Ascending aorta (tissue), 2 donors: Measurements from ENCODE around the gene CYP46A1. TPM values are rescaled to one million over a fixed set of nuclear protein-coding genes. Genes with fewer than 3 reads are reported as not detected.

Experiments used
- DNase-seq, 2 donors: peaks; one replicate each; pipeline ENCODE4 v3.0.0-alpha.2; 2019; ENCODE audit warnings: low spot score in 2 of 2
- H3K27ac ChIP-seq, 2 donors: fragments of 200-600 bp; sonication (generic); one replicate each; pipeline ENCODE4 v1.5.1; 2016 to 2017; ENCODE audit warnings: mild to moderate bottlenecking in 1 of 2
- H3K27me3 ChIP-seq: fragments of 200-600 bp; sonication (generic); one replicate; pipeline ENCODE4 v1.5.1; 2017
- H3K36me3 ChIP-seq, 2 donors: fragments of 200-600 bp; sonication (generic); one replicate each; pipeline ENCODE4 v1.5.1; 2016
- H3K4me1 ChIP-seq, 2 donors: fragments of 200-600 bp; sonication (generic); one replicate each; pipeline ENCODE4 v1.5.1; 2016 to 2017; ENCODE audit warnings: mild to moderate bottlenecking in 1 of 2
- H3K4me3 ChIP-seq, 2 donors: fragments of 200-600 bp; sonication (generic); one replicate each; pipeline ENCODE4 v1.5.1; 2016 to 2017; ENCODE audit warnings: mild to moderate bottlenecking in 1 of 2
- H3K9me3 ChIP-seq, 2 donors: fragments of 200-600 bp; sonication (generic); one replicate each; pipeline ENCODE4 v1.5.1; 2016
- intact Hi-C: fragments of 100-400 bp; cut with DNase I; formaldehyde crosslinking; loops from one replicate; pipeline ENCODE4 v1.15.1; 2023
- total RNA-seq: library from RNA; depleted of rRNA; stranded (reverse); fragments of >200 nt; gene quantifications from one replicate; pipeline ENCODE4 v1.1.0, GENCODE V29; 2016
- TF ChIP-seq, protein P1 (sequence below), 3 experiments: fragments of 200-600 bp in 2 of 3; fragments of 450-650 bp in 1 of 3; sonication (generic) in 2 of 3; IDR thresholded peaks; one replicate each; pipeline ENCODE4 v1.5.1; 2016 to 2019; ENCODE audit warnings: antibody characterized with exemption in 3 of 3, mild to moderate bottlenecking in 1 of 3, moderate library complexity in 1 of 3

CYP46A1 gene
- total RNA-seq, 1 donor from 2014 or later, result not detected

DNA sequence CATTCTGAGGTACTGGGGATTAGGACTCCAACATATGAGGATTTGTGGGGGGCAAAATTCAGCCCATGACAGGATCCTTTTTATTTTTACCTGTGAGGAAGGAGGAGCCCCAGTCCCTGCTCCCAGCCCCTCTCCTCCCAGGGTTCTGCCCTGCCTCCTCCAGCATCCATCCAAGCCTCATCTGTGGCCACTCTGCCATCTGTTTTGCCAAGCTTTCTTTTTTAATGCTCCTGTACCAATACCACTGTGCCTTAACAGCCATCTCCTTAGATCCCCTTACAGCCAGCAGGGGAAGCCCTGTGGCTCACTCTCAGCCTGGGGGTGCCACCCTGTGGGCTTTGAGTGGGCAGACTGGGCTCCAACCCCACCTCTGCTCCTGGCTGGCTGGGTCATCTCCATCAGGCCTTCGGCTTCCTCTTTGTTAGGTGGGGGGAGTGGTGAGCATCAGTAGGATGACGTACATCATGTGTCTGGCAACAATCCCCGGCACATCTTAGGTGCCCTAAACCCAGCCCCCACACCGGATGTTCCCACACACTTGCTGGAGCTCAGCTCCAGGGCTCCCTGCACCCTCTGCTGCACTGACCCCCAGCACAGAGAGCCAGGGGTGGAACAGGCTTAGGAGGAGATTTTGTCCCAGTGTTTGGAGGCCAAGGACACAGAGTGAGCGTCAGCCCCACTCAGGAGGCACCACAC, 40.2 kb downstream of the CYP46A1 start:
- H3K27me3 ChIP-seq, result no peaks in the 10 kb centered on the region
- H3K9me3 ChIP-seq, result no peaks in the 10 kb centered on the region
- no peaks in the 10 kb centered on the region for H3K36me3 ChIP-seq
- DNase-seq, result no peak
- intact Hi-C loops, result no loop called here
- no peak overlapping the region for H3K27ac ChIP-seq
- TF ChIP-seq, protein P1, sequence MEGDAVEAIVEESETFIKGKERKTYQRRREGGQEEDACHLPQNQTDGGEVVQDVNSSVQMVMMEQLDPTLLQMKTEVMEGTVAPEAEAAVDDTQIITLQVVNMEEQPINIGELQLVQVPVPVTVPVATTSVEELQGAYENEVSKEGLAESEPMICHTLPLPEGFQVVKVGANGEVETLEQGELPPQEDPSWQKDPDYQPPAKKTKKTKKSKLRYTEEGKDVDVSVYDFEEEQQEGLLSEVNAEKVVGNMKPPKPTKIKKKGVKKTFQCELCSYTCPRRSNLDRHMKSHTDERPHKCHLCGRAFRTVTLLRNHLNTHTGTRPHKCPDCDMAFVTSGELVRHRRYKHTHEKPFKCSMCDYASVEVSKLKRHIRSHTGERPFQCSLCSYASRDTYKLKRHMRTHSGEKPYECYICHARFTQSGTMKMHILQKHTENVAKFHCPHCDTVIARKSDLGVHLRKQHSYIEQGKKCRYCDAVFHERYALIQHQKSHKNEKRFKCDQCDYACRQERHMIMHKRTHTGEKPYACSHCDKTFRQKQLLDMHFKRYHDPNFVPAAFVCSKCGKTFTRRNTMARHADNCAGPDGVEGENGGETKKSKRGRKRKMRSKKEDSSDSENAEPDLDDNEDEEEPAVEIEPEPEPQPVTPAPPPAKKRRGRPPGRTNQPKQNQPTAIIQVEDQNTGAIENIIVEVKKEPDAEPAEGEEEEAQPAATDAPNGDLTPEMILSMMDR (IDR thresholded peaks at IDR 0.05), result no peak
- no peaks in the 10 kb centered on the region for H3K4me1 ChIP-seq
- no peak overlapping the region for H3K4me3 ChIP-seq

GRCh38 chr14:99724939-99725773, 41.1 kb downstream of the CYP46A1 start:
- H3K4me1 ChIP-seq, result no peaks in the 10 kb centered on the region
- H3K9me3 ChIP-seq, result no peaks in the 10 kb centered on the region
- no peaks in the 10 kb centered on the region for H3K27me3 ChIP-seq
- intact Hi-C loops, result no loop called here
- peak in 1 of 2 donors; percentile 58 for DNase-seq
- TF ChIP-seq, protein P1 (IDR thresholded peaks at IDR 0.05), result no peak
- no peak overlapping the region for H3K4me3 ChIP-seq
- H3K36me3 ChIP-seq, result no peaks in the 10 kb centered on the region
- H3K27ac ChIP-seq, result no peak overlapping the region

- H3K27ac ChIP-seq, result no peak overlapping the region
- intact Hi-C loops, result no loop called here
- H3K9me3 ChIP-seq, result no peaks in the 10 kb centered on the region
- DNase-seq, result peak in 1 of 2 donors; percentile 52
- no peaks in the 10 kb centered on the region for H3K27me3 ChIP-seq
- TF ChIP-seq, protein P1 (IDR thresholded peaks at IDR 0.05), result no peak
- H3K4me1 ChIP-seq, result peaks cover 3 to 6% of the 10 kb centered on the region in 2 donors
- H3K36me3 ChIP-seq, result no peaks in the 10 kb centered on the region
- H3K4me3 ChIP-seq, result no peak overlapping the region
Observed at GRCh38 chr14:99725774-99726537, 41.9 kb downstream of the CYP46A1 start.

DNA sequence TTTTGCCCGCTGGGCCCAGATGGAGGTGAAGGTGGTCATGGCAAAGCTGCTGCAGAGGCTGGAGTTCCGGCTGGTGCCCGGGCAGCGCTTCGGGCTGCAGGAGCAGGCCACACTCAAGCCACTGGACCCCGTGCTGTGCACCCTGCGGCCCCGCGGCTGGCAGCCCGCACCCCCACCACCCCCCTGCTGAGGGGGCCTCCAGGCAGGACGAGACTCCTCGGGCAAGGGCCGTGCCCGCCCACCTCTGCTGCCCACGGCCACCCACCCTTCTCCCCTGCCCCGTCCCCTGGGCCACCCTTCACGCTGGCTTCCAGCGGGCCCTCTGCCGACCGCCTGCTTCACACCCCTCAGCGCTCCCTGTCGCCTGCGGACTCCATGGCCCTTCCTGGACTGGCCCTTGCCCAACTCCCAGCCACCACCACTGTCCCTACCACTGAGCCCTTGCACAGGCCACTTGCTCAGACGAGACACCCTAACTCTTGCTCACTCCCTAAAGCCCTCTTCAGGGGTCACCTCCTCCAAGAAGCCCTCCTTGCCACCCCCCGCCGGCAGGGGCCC, 42.5 kb downstream of the CYP46A1 start:
- Histone ChIP-seq H3K9me3 (no peaks in the 10 kb centered on the region), H3K4me1 (peaks cover 3 to 13% of the 10 kb centered on the region in 2 donors), H3K4me3 (no peak overlapping the region), H3K27ac (no peak overlapping the region), H3K36me3 (no peaks in the 10 kb centered on the region), H3K27me3 (no peaks in the 10 kb centered on the region)
- intact Hi-C loops, result no loop called here
- DNase-seq, result no peak
- TF ChIP-seq, protein P1 (IDR thresholded peaks at IDR 0.05), result no peak

GRCh38 chr14:99727096-99727870, 43.2 kb downstream of the CYP46A1 start:
- H3K9me3 ChIP-seq, result no peaks in the 10 kb centered on the region
- no peak overlapping the region for H3K4me3 ChIP-seq
- H3K36me3 ChIP-seq, result no peaks in the 10 kb centered on the region
- peak in 1 of 2 donors; percentile 58 for DNase-seq
- peaks cover 3 to 13% of the 10 kb centered on the region in 2 donors for H3K4me1 ChIP-seq
- TF ChIP-seq, protein P1 (IDR thresholded peaks at IDR 0.05), result no peak
- intact Hi-C loops, result no loop called here
- no peak overlapping the region for H3K27ac ChIP-seq
- no peaks in the 10 kb centered on the region for H3K27me3 ChIP-seq
